ENCODE measurements around the gene PGAP6. TPM values are rescaled to one million over a fixed set of nuclear protein-coding genes. Genes with fewer than 3 reads are reported as not detected.

PGAP6 gene
- total and polyA plus RNA-seq, 2 of the 8 experiments (the other 6 are each of a cell fraction or from before 2014, with no cell fraction given) = 86.8 to 364 TPM

DNA sequence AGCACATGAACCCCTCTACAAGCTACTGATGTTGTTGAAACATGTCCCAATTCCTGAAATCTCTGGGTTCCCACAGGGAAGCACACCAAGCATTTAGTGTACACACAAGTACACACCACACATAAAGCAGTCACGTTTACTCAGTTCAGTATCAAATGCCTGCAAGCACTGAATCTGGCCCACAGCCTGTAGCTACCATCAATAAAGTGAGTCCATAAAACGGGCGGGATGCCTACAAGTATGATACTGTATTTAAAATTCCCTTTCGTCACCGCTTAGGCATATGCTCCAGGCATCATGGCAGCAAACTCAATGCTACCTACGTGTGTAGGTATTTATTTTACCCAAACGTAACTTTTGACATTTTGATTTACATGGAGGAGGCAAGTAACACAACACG is 31.6 kb downstream of the PGAP6 start:
- Histone ChIP-seq H3K23ac (ENCODE audit: insufficient read length) (no peak overlapping the region), H2BK5ac (ENCODE audit: low read depth, low read length) (no peak overlapping the region), H4K8ac (ENCODE audit: extremely low read depth, insufficient read depth, low read length) (no peak overlapping the region), H3K27ac (ENCODE audit: low read depth, low read length) (no peak overlapping the region), H3K79me2 (ENCODE audit: control insufficient read depth in 1 of 2, insufficient read depth in 2 of 2, low read length in 2 of 2) (peaks cover 11 to 62% of the 10 kb centered on the region in 2 experiments; a peak in 3 of 4 replicates), H3K56ac (replicated peaks; ENCODE audit: insufficient read length, low read depth, low read length) (no peak overlapping the region), H3K36me3 (ENCODE audit: control insufficient read depth in 2 of 4, insufficient read depth in 4 of 4, low read length in 3 of 4) (peaks cover 0 to 14% (median 7%) of the 10 kb centered on the region in 4 experiments; a peak in 5 of 8 replicates), H4K5ac (ENCODE audit: insufficient read length, low read depth, low read length) (no peak overlapping the region), H2AFZ (ENCODE audit: low read length) (no peak overlapping the region), H4K20me1 (replicated peaks in 1 of 2; ENCODE audit: control insufficient read depth in 1 of 2, insufficient read depth in 2 of 2, low read length in 2 of 2) (peaks cover 10 to 32% of the 10 kb centered on the region in 2 experiments), H2AK5ac (ENCODE audit: low read depth, low read length) (no peak overlapping the region), H2BK120ac (replicated peaks; ENCODE audit: low read depth, low read length) (no peak overlapping the region), H3K14ac (ENCODE audit: insufficient read length) (no peak overlapping the region), H3K4ac (replicated peaks; ENCODE audit: insufficient read length, low read depth, low read length) (no peak overlapping the region), H3K27me3 (replicated peaks in 1 of 4; ENCODE audit: control insufficient read depth in 3 of 4, extremely low read depth in 1 of 4, insufficient read depth in 3 of 4, low read length in 3 of 4) (no peaks in the 10 kb centered on the region), H3K9me3 (ENCODE audit: insufficient read depth in 2 of 2, low read depth in 1 of 2, low read length in 1 of 2) (no peaks in the 10 kb centered on the region), H3K4me2 (ENCODE audit: insufficient read depth in 1 of 2, low read depth in 2 of 2, low read length in 2 of 2) (no peak overlapping the region; a peak in 1 of 4 replicates), H4K91ac (replicated peaks; ENCODE audit: insufficient read length, low read length) (no peak overlapping the region), H3K23me2 (ENCODE audit: low read depth, low read length) (peaks cover 7% of the 10 kb centered on the region; the same call in 1 of the 2 replicates), H2BK20ac (ENCODE audit: low read length) (no peak overlapping the region), H3K18ac (ENCODE audit: extremely low read depth, low read length) (no peak overlapping the region), H2BK15ac (ENCODE audit: low read length) (no peak overlapping the region), H3K4me1 (replicated peaks in 1 of 4; ENCODE audit: control insufficient read depth in 3 of 4, insufficient read depth in 4 of 4, low read length in 3 of 4) (peaks cover 0 to 4% (median 2%) of the 10 kb centered on the region in 4 experiments; a peak in 4 of 7 replicates), H3K4me3 (ENCODE audit: extremely low read depth in 1 of 4, insufficient read depth in 2 of 4, low read depth in 3 of 4, low read length in 4 of 4) (no peak overlapping the region), H3K9ac (replicated peaks in 1 of 4; ENCODE audit: extremely low read depth in 1 of 4, low read depth in 3 of 4, low read length in 3 of 4) (no peak overlapping the region), H2BK12ac (ENCODE audit: low read depth, low read length) (no peak overlapping the region), H3K79me1 (ENCODE audit: low read depth, low read length) (peaks cover 27% of the 10 kb centered on the region)
- CTCF ChIA-PET (ENCODE audit: partially characterized antibody) = interaction anchor here (1.0 to 1.9 kb wide), 7 partner anchors 12 to 232 kb away, joined by 3 to 6 read pairs (median 4); partner anchors contain the start of gene MRPL28
- DNase-seq (ENCODE audit: low read depth in 1 of 2, low spot score in 2 of 2) = no peak
- POLR2A ChIA-PET (ENCODE audit: partially characterized antibody) = interaction anchor here (0.8 kb wide), 1 partner anchor 33 kb away, joined by 3 read pairs; no protein-coding TSS in a partner anchor
- WGBS, 2 experiments (ENCODE audit: extremely low coverage in 1 of 2, insufficient coverage in 1 of 2, insufficient read length in 1 of 2, insufficient replicate concordance in 2 of 2, low coverage in 1 of 2, low lambda C conversion rate in 2 of 2, missing lambda C conversion rate in 1 of 2) = 92% methylated on average over 8 of the region's 8 CpGs; no CpG with 5 or more reads in 1 of the 2 experiments
- FAIRE-seq = no peak
- TF ChIP-seq GTF2F1 (IDR thresholded peaks at IDR 0.05; ENCODE audit: borderline replicate concordance, low read depth, low read length) = no peak
- TF ChIP-seq, protein P1, sequence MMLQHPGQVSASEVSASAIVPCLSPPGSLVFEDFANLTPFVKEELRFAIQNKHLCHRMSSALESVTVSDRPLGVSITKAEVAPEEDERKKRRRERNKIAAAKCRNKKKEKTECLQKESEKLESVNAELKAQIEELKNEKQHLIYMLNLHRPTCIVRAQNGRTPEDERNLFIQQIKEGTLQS (IDR thresholded peaks at IDR 0.05; ENCODE audit: insufficient read depth, low read depth, low read length) = no peak
- no peak for TF ChIP-seq SIN3A (conservative IDR thresholded peaks at IDR 0.05 in 1 of 2, IDR thresholded peaks at IDR 0.05 in 1 of 2; ENCODE audit: low read depth in 1 of 2, low read length in 2 of 2)
- no peak for TF ChIP-seq MAFK (IDR thresholded peaks at IDR 0.05; ENCODE audit: low read depth, low read length)
- TF ChIP-seq, protein P2, sequence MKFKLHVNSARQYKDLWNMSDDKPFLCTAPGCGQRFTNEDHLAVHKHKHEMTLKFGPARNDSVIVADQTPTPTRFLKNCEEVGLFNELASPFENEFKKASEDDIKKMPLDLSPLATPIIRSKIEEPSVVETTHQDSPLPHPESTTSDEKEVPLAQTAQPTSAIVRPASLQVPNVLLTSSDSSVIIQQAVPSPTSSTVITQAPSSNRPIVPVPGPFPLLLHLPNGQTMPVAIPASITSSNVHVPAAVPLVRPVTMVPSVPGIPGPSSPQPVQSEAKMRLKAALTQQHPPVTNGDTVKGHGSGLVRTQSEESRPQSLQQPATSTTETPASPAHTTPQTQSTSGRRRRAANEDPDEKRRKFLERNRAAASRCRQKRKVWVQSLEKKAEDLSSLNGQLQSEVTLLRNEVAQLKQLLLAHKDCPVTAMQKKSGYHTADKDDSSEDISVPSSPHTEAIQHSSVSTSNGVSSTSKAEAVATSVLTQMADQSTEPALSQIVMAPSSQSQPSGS (IDR thresholded peaks at IDR 0.05; ENCODE audit: low read length) = no peak
- no peak for TF ChIP-seq ZNF274 (IDR thresholded peaks at IDR 0.05; ENCODE audit: borderline replicate concordance, extremely low read depth, low read length)
- no peak for TF ChIP-seq BACH1 (IDR thresholded peaks at IDR 0.05; ENCODE audit: low read length)
- no peak for TF ChIP-seq BCL11A (IDR thresholded peaks at IDR 0.05; ENCODE audit: low read depth in 2 of 2, low read length in 2 of 2)
- TF ChIP-seq, protein P3, sequence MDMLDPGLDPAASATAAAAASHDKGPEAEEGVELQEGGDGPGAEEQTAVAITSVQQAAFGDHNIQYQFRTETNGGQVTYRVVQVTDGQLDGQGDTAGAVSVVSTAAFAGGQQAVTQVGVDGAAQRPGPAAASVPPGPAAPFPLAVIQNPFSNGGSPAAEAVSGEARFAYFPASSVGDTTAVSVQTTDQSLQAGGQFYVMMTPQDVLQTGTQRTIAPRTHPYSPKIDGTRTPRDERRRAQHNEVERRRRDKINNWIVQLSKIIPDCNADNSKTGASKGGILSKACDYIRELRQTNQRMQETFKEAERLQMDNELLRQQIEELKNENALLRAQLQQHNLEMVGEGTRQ (IDR thresholded peaks at IDR 0.05; ENCODE audit: low read length) = no peak
- no peak for TF ChIP-seq SUZ12 (IDR thresholded peaks at IDR 0.05; ENCODE audit: low read length)

Measured in H1 (cell line).